IMR-90 (cell line): ENCODE results near the gene RPP40. TPM values are rescaled to one million over a fixed set of nuclear protein-coding genes. Genes with fewer than 3 reads are reported as not detected.
A peak's percentile ranks its signal among the peaks of the same experiment; 100 is the strongest.

Experiments used
- ATAC-seq: fragments of 200-7000 bp; cut with Tn5 transposase; 2 replicates; pipeline ENCODE4 v1.9.1; 2020; ENCODE audit warnings: low read depth, mild to moderate bottlenecking, moderate library complexity
- BruUV-seq: library from RNA; stranded (reverse); fragments of 400-500 nt; replicated peaks from 2 replicates; lab custom pipeline; 2021; lab: Mats Ljungman, UMichigan
- CTCF ChIA-PET: fragments of 300-600 bp; formaldehyde crosslinking; extraction: SDS; loops from one replicate; lab custom pipeline; 2021; ENCODE audit warnings: antibody characterized with exemption; lab: Yijun Ruan, JAX
- POLR2A ChIA-PET: fragments of 300-600 bp; sonication (Branson Sonifier 250); formaldehyde crosslinking; loops from one replicate; lab custom pipeline; 2022; ENCODE audit warnings: antibody characterized with exemption; ENCODE audit not compliant: unreplicated experiment; lab: Charles Lee
- DNase-seq: peaks from one replicate; pipeline ENCODE4 v3.0.0; 2013
- H2AFZ ChIP-seq: replicated peaks from 2 replicates; pipeline ENCODE3; 2013; ENCODE audit warnings: low read length, mild to moderate bottlenecking; ENCODE audit not compliant: poor library complexity
- H2AK5ac ChIP-seq: 2 replicates; pipeline ENCODE4 v1.6.1; 2013; ENCODE audit warnings: low read depth, low read length, inconsistent platforms
- H2AK9ac ChIP-seq: replicated peaks from 2 replicates; pipeline ENCODE3; 2013; ENCODE audit warnings: mild to moderate bottlenecking, low read depth, low read length, moderate library complexity; ENCODE audit not compliant: poor library complexity
- H2BK120ac ChIP-seq: 2 replicates; pipeline ENCODE4 v1.6.1; 2013; ENCODE audit warnings: low read depth, low read length, inconsistent platforms
- H2BK15ac ChIP-seq: 3 replicates; pipeline ENCODE4 v1.6.1; 2013; ENCODE audit warnings: low read depth, low read length, inconsistent platforms
- H2BK20ac ChIP-seq: 2 replicates; pipeline ENCODE4 v1.6.1; 2013; ENCODE audit warnings: low read depth, mild to moderate bottlenecking, inconsistent platforms, low read length, moderate library complexity
- H2BK5ac ChIP-seq: 2 replicates; pipeline ENCODE4 v1.6.1; 2013; ENCODE audit warnings: mild to moderate bottlenecking, low read depth, low read length, inconsistent platforms; ENCODE audit not compliant: poor library complexity, severe bottlenecking
- H3K14ac ChIP-seq: replicated peaks from 2 replicates; pipeline ENCODE4 v1.6.1; 2013; ENCODE audit warnings: low read depth, low read length, inconsistent platforms
- H3K18ac ChIP-seq: 2 replicates; pipeline ENCODE4 v1.6.1; 2013; ENCODE audit warnings: low read depth, low read length, control low read depth
- H3K23ac ChIP-seq: 2 replicates; pipeline ENCODE4 v1.6.1; 2013; ENCODE audit warnings: low read depth, low read length, inconsistent platforms
- H3K27ac ChIP-seq: 2 replicates; pipeline ENCODE4 v1.5.1; 2013; ENCODE audit warnings: mild to moderate bottlenecking, control low read depth, low read length; ENCODE audit not compliant: insufficient read depth
- H3K27me3 ChIP-seq: 2 replicates; pipeline ENCODE4 v1.6.1; 2013; ENCODE audit warnings: low read length; ENCODE audit not compliant: control insufficient read depth, insufficient read depth
- H3K36me3 ChIP-seq: 2 replicates; pipeline ENCODE4 v1.6.1; 2013; ENCODE audit warnings: low read length, mixed read lengths; ENCODE audit not compliant: control insufficient read depth, insufficient read depth
- H3K4ac ChIP-seq: 2 replicates; pipeline ENCODE4 v1.6.1; 2013; ENCODE audit warnings: low read depth, low read length, inconsistent platforms
- H3K4me1 ChIP-seq: 2 replicates; pipeline ENCODE4 v1.6.1; 2013; ENCODE audit warnings: low read length, mixed read lengths; ENCODE audit not compliant: control insufficient read depth, insufficient read depth
- H3K4me2 ChIP-seq: 2 replicates; pipeline ENCODE4 v1.6.1; 2013; ENCODE audit warnings: low read depth, mild to moderate bottlenecking, control low read depth, low read length, moderate library complexity
- H3K4me3 ChIP-seq: 2 replicates; pipeline ENCODE4 v1.5.1; 2013; ENCODE audit warnings: low read depth, mild to moderate bottlenecking, control low read depth, low read length, moderate library complexity; ENCODE audit not compliant: insufficient read depth
- H3K56ac ChIP-seq: 2 replicates; pipeline ENCODE4 v1.6.1; 2013; ENCODE audit warnings: low read length, inconsistent platforms; ENCODE audit not compliant: insufficient read depth; ENCODE audit errors: extremely low read depth
- H3K79me1 ChIP-seq, 2 experiments: 2 replicates each; pipeline ENCODE4 v1.6.1; 2013; ENCODE audit warnings: low read length in 2 of 2, inconsistent platforms in 1 of 2, low read depth in 1 of 2
- H3K9ac ChIP-seq: 2 replicates; pipeline ENCODE4 v1.6.1; 2013; ENCODE audit warnings: low read depth, low read length, control low read depth
- H3K9me1 ChIP-seq: 2 replicates; pipeline ENCODE4 v1.6.1; 2013; ENCODE audit warnings: low read length, inconsistent platforms; ENCODE audit not compliant: insufficient read depth
- H3K9me3 ChIP-seq: 2 replicates; pipeline ENCODE4 v1.6.1; 2013; ENCODE audit warnings: low read length; ENCODE audit not compliant: control insufficient read depth, insufficient read depth
- H4K20me1 ChIP-seq: 2 replicates; pipeline ENCODE4 v1.6.1; 2013; ENCODE audit warnings: low read length, inconsistent platforms; ENCODE audit not compliant: insufficient read depth
- H4K5ac ChIP-seq: 2 replicates; pipeline ENCODE4 v1.6.1; 2013; ENCODE audit warnings: mild to moderate bottlenecking, low read depth, low read length, control low read depth
- H4K8ac ChIP-seq, 2 experiments: 2 replicates each; pipeline ENCODE4 v1.6.1; 2013; ENCODE audit warnings: low read depth in 2 of 2, low read length in 2 of 2, control low read depth in 1 of 2, inconsistent platforms in 1 of 2
- H4K91ac ChIP-seq: 2 replicates; pipeline ENCODE4 v1.6.1; 2013; ENCODE audit warnings: low read depth, low read length, inconsistent platforms; ENCODE audit not compliant: insufficient read depth
- BHLHE40 ChIP-seq: fragments of 150-350 bp; IDR thresholded peaks from 2 replicates; pipeline ENCODE4 v1.6.1; 2016; ENCODE audit warnings: mild to moderate bottlenecking, low read depth, low read length
- CEBPB ChIP-seq: IDR thresholded peaks from 2 replicates; pipeline ENCODE4 v1.6.1; 2012; ENCODE audit warnings: low read depth, low read length, improper control_type of control experiment
- CHD1 ChIP-seq: IDR thresholded peaks from 2 replicates; pipeline ENCODE4 v1.6.1; 2012; ENCODE audit warnings: low read depth, low read length, improper control_type of control experiment
- ELK1 ChIP-seq: fragments of 150-350 bp; IDR thresholded peaks from 2 replicates; pipeline ENCODE4 v1.6.1; 2016; ENCODE audit warnings: low read depth, mild to moderate bottlenecking, low read length, moderate library complexity, borderline replicate concordance
- FOS ChIP-seq: fragments of 150-350 bp; IDR thresholded peaks from 2 replicates; pipeline ENCODE4 v1.6.1; 2016; ENCODE audit warnings: low read depth, low read length
- MAFK ChIP-seq: IDR thresholded peaks from 2 replicates; pipeline ENCODE4 v1.6.1; 2012; ENCODE audit warnings: low read depth, low read length, improper control_type of control experiment
- MAZ ChIP-seq: IDR thresholded peaks from 2 replicates; pipeline ENCODE4 v1.6.1; 2012; ENCODE audit warnings: low read depth, mild to moderate bottlenecking, low read length, improper control_type of control experiment, moderate library complexity, borderline replicate concordance
- NFE2L2 ChIP-seq: fragments of 150-350 bp; IDR thresholded peaks from 2 replicates; pipeline ENCODE4 v1.6.1; 2016; ENCODE audit warnings: low read depth, mild to moderate bottlenecking, low read length
- POLR2A ChIP-seq: IDR thresholded peaks from 2 replicates; pipeline ENCODE4 v1.6.1; 2012; ENCODE audit warnings: mild to moderate bottlenecking, low read depth, low read length
- RAD21 ChIP-seq: IDR thresholded peaks from 2 replicates; pipeline ENCODE4 v1.6.1; 2012; ENCODE audit warnings: low read length, improper control_type of control experiment
- RCOR1 ChIP-seq: IDR thresholded peaks from 2 replicates; pipeline ENCODE4 v1.6.1; 2012; ENCODE audit warnings: mild to moderate bottlenecking, low read length, improper control_type of control experiment; ENCODE audit not compliant: insufficient replicate concordance
- RFX5 ChIP-seq: IDR thresholded peaks from 2 replicates; pipeline ENCODE4 v1.8.0; 2012; ENCODE audit warnings: low read depth, mild to moderate bottlenecking, low read length, moderate library complexity
- SMC3 ChIP-seq: fragments of 150-350 bp; IDR thresholded peaks from 2 replicates; pipeline ENCODE4 v1.6.1; 2016; ENCODE audit warnings: low read depth, mild to moderate bottlenecking, antibody characterized with exemption, low read length, moderate library complexity
- USF2 ChIP-seq: fragments of 150-350 bp; IDR thresholded peaks from 2 replicates; pipeline ENCODE4 v1.6.1; 2017; ENCODE audit warnings: mild to moderate bottlenecking, antibody characterized with exemption, low read length, low read depth
- WGBS, 2 experiments: methylation state at CpG; one replicate each; pipeline versions ENCODE4 v1.1.5 to v1.1.7; 2013; ENCODE audit warnings: missing lambda C conversion rate in 2 of 2; ENCODE audit not compliant: insufficient read length in 1 of 2; ENCODE audit errors: extremely low coverage in 2 of 2; 5-methylcytosine and 5-hydroxymethylcytosine counted together
- dilution Hi-C: fragments of 300-500 bp; cut with HindIII; formaldehyde crosslinking; loops from one replicate; pipeline ENCODE4 v1.14.3; 2018; ENCODE audit warnings: low sequenced_read_pairs; ENCODE audit not compliant: unreplicated experiment
- in situ Hi-C: fragments of 300-500 bp; cut with MboI; formaldehyde crosslinking; loops from 3 replicates; pipeline ENCODE4 v1.14.3; 2019; ENCODE audit warnings: low sequenced_read_pairs, inconsistent platforms, mixed read lengths
- intact Hi-C: fragments of 100-400 bp; cut with micrococcal nuclease; formaldehyde crosslinking; loops from 2 replicates; pipeline ENCODE4 v1.10.0; 2022
- polyA plus RNA-seq, 3 experiments: library from polyadenylated mRNA; depleted of rRNA; stranded (reverse); fragments of >200 nt; gene quantifications; 2 replicates each; pipeline ENCODE4 v1.2.3, GENCODE V29; 2012; ENCODE audit warnings: low replicate concordance in 1 of 3
- total RNA-seq: library from RNA; depleted of rRNA; stranded (reverse); fragments of >200 nt; gene quantifications from 2 replicates; pipeline ENCODE4 v1.2.3, GENCODE V29; 2012
- TF ChIP-seq, protein P1 (sequence below): conservative IDR thresholded peaks from 2 replicates; pipeline ENCODE4 v1.5.1; 2012; ENCODE audit warnings: mild to moderate bottlenecking, low read depth, low read length, improper control_type of control experiment

Gene RPP40
- total and polyA plus RNA-seq, 2 of the 4 experiments (the other 2 are of a cell fraction): 8.1 to 22.2 TPM

GRCh38 chr6:5012519-5012918, 8.7 kb upstream of the RPP40 start:
- Histone ChIP-seq H3K14ac (0 out of 2 replicates have a peak overlapping the region, but pooled peaks have one; percentile 16), H3K4me3 (no peak overlapping the region), H3K18ac (no peak overlapping the region), H2AK5ac (no peak overlapping the region), H3K4me1 (no peaks in the 10 kb centered on the region; the same call in 1 of the 2 replicates), H3K9ac (no peak overlapping the region), H3K27me3 (no peaks in the 10 kb centered on the region), H3K36me3 (no peaks in the 10 kb centered on the region), H2AFZ (no peak overlapping the region), H3K27ac (no peak overlapping the region), H4K8ac (no peak overlapping the region), H3K9me3 (peaks cover 3% of the 10 kb centered on the region), H3K23ac (no peak overlapping the region), H4K20me1 (no peaks in the 10 kb centered on the region), H3K79me1 (no peaks in the 10 kb centered on the region), H2BK120ac (no peak overlapping the region), H3K56ac (no peak overlapping the region), H3K4me2 (no peak overlapping the region), H2AK9ac (no peak overlapping the region), H2BK15ac (no peak overlapping the region), H4K91ac (no peak overlapping the region), H4K5ac (no peak overlapping the region), H2BK5ac (no peak overlapping the region), H3K4ac (no peak overlapping the region), H2BK20ac (no peak overlapping the region), H3K9me1 (no peaks in the 10 kb centered on the region)
- ChIA-PET CTCF (no interaction called here), POLR2A (no interaction called here)
- intact Hi-C loops: no loop called here
- no CpG with 5 or more reads among the region's 2 CpGs for WGBS, 2 experiments
- no TSS peak for BruUV-seq
- in situ Hi-C loops: no loop called here
- ATAC-seq (peak; percentile 96), DNase-seq (peak; percentile 75)
- TF ChIP-seq MAFK (no peak), RFX5 (no peak), SMC3 (no peak), POLR2A (no peak), NFE2L2 (no peak), CHD1 (no peak), RCOR1 (no peak), RAD21 (no peak), ELK1 (no peak), BHLHE40 (no peak), MAZ (no peak), USF2 (no peak), CEBPB (no peak), FOS (no peak)
- TF ChIP-seq, protein P1, sequence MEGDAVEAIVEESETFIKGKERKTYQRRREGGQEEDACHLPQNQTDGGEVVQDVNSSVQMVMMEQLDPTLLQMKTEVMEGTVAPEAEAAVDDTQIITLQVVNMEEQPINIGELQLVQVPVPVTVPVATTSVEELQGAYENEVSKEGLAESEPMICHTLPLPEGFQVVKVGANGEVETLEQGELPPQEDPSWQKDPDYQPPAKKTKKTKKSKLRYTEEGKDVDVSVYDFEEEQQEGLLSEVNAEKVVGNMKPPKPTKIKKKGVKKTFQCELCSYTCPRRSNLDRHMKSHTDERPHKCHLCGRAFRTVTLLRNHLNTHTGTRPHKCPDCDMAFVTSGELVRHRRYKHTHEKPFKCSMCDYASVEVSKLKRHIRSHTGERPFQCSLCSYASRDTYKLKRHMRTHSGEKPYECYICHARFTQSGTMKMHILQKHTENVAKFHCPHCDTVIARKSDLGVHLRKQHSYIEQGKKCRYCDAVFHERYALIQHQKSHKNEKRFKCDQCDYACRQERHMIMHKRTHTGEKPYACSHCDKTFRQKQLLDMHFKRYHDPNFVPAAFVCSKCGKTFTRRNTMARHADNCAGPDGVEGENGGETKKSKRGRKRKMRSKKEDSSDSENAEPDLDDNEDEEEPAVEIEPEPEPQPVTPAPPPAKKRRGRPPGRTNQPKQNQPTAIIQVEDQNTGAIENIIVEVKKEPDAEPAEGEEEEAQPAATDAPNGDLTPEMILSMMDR: no peak
- dilution Hi-C loops: no loop called here
